Peyer's patch (tissue), 4 donors: ENCODE results near the gene MIER1.

Source experiments
- CTCF ChIP-seq, 6 experiments: fragments of 450-650 bp in 4 of 6; fragments of 200-600 bp in 2 of 6; sonication (generic) in 1 of 6; IDR thresholded peaks; one replicate each; pipeline ENCODE4 v1.5.1; 2017 to 2019; ENCODE audit warnings: antibody characterized with exemption in 6 of 6, mild to moderate bottlenecking in 3 of 6, moderate library complexity in 1 of 6
- POLR2A ChIP-seq, 2 donors: fragments of 450-650 bp; IDR thresholded peaks; one replicate each; pipeline ENCODE4 v1.5.1; 2017; ENCODE audit warnings: antibody characterized with exemption in 2 of 2, mild to moderate bottlenecking in 2 of 2, moderate library complexity in 2 of 2

GRCh38 chr1:66980745-66981367 lies 56.1 kb downstream of the MIER1 start:
- TF ChIP-seq CTCF (IDR thresholded peaks at IDR 0.05) (no peak), POLR2A (IDR thresholded peaks at IDR 0.05) (no peak)
